CD4-positive, alpha-beta T cell (primary cell): ENCODE measurements around the gene LRRK1. TPM values are rescaled to one million over a fixed set of nuclear protein-coding genes. Genes with fewer than 3 reads are reported as not detected.
A peak's percentile ranks its signal among the peaks of the same experiment; 100 is the strongest.

Experiments
- ATAC-seq: fragments of 200-7000 bp; cut with Tn5 transposase; one replicate; pipeline ENCODE4 v1.10.0; 2022; ENCODE audit warnings: mild to moderate bottlenecking; ENCODE audit not compliant: poor library complexity
- CTCF ChIA-PET: fragments of 350-600 bp; sonication (Branson Sonifier 250); formaldehyde crosslinking; loops from one replicate; lab custom pipeline; 2021; ENCODE audit warnings: antibody characterized with exemption, inconsistent platforms; lab: Charles Lee
- POLR2A ChIA-PET: fragments of 350-600 bp; sonication (Branson Sonifier 250); formaldehyde crosslinking; loops from one replicate; lab custom pipeline; 2021; ENCODE audit warnings: antibody characterized with exemption, inconsistent platforms; lab: Charles Lee
- DNase-seq, 14 experiments: peaks; one replicate each; pipeline ENCODE4 v3.0.0-alpha.2; 2013 to 2020; ENCODE audit warnings: mixed read lengths in 2 of 14
- H3K27ac ChIP-seq, 2 donors: one replicate each; pipeline versions ENCODE4 v1.5.1 to v1.7.0; 2013; ENCODE audit warnings: low read length in 2 of 2, low read depth in 1 of 2, mild to moderate bottlenecking in 1 of 2
- H3K27me3 ChIP-seq, 2 experiments: 1 replicate in 1 of 2; 2 replicates in 1 of 2; pipeline versions ENCODE4 v1.6.1 to v1.7.0; 2013; ENCODE audit warnings: low read length in 2 of 2, control low read depth in 1 of 2, mild to moderate bottlenecking in 1 of 2, moderate library complexity in 1 of 2; ENCODE audit not compliant: insufficient read depth in 2 of 2, control insufficient read depth in 1 of 2
- H3K36me3 ChIP-seq: one replicate; pipeline ENCODE4 v1.6.1; 2013; ENCODE audit warnings: low read length, control low read depth; ENCODE audit not compliant: insufficient read depth
- H3K4me1 ChIP-seq: one replicate; pipeline ENCODE4 v1.6.1; 2013; ENCODE audit warnings: low read length, control low read depth; ENCODE audit not compliant: insufficient read depth
- H3K4me3 ChIP-seq: one replicate; pipeline ENCODE4 v1.5.1; 2013; ENCODE audit warnings: mild to moderate bottlenecking, low read length, moderate library complexity
- H3K9me3 ChIP-seq, 2 experiments: 1 replicate in 1 of 2; 2 replicates in 1 of 2; pipeline versions ENCODE4 v1.6.1 to v1.7.0; 2013; ENCODE audit warnings: low read length in 2 of 2, mild to moderate bottlenecking in 2 of 2, control low read depth in 1 of 2, moderate library complexity in 1 of 2; ENCODE audit not compliant: control insufficient read depth in 1 of 2, insufficient read depth in 1 of 2
- H3K27ac Mint-ChIP-seq: one replicate; pipeline ENCODE4 v1.8.0; 2020; ENCODE audit warnings: mixed read lengths
- H3K27me3 Mint-ChIP-seq: one replicate; pipeline ENCODE4 v1.8.0; 2021; ENCODE audit warnings: mixed read lengths
- H3K36me3 Mint-ChIP-seq: one replicate; pipeline ENCODE4 v1.8.0; 2021; ENCODE audit warnings: low read depth, mixed read lengths
- H3K4me1 Mint-ChIP-seq: one replicate; pipeline ENCODE4 v1.8.0; 2021; ENCODE audit warnings: low read depth, mixed read lengths
- H3K4me3 Mint-ChIP-seq: one replicate; pipeline ENCODE4 v1.8.0; 2020; ENCODE audit warnings: mild to moderate bottlenecking, mixed read lengths
- H3K9me3 Mint-ChIP-seq: one replicate; pipeline ENCODE4 v1.8.0; 2020; ENCODE audit warnings: mixed read lengths
- CTCF ChIP-seq: fragments of 200-600 bp; IDR thresholded peaks from one replicate; pipeline ENCODE4 v1.8.0; 2022; ENCODE audit warnings: antibody characterized with exemption, mild to moderate bottlenecking
- intact Hi-C, 2 experiments: fragments of 100-400 bp; cut with DNase I in 1 of 2; cut with micrococcal nuclease in 1 of 2; formaldehyde crosslinking; loops; one replicate each; pipeline versions ENCODE4 v1.15.1 to v1.9.0; 2023 to 2025; cut with DNase I, micrococcal nuclease
- total RNA-seq, 174 experiments: library from RNA in 2 of 174; stranded (reverse) in 2 of 174; gene quantifications; one replicate each; pipeline ENCODE4 v1.2.3 and lab custom pipeline; 2021 to 2026

Gene LRRK1
- total RNA-seq, 2 experiments from 2014 or later = 0.60 to 0.73 TPM

GRCh38 chr15:101056366-101057334 is 137.5 kb downstream of the LRRK1 start:
- Mint-ChIP-seq H3K4me1 (no peaks in the 10 kb centered on the region), H3K27ac (no peak overlapping the region), H3K36me3 (no peaks in the 10 kb centered on the region), H3K4me3 (no peak overlapping the region), H3K9me3 (no peaks in the 10 kb centered on the region), H3K27me3 (no peaks in the 10 kb centered on the region)
- POLR2A ChIA-PET = no interaction called here
- Histone ChIP-seq H3K9me3 (no peaks in the 10 kb centered on the region), H3K4me1 (no peaks in the 10 kb centered on the region), H3K27me3 (no peaks in the 10 kb centered on the region), H3K36me3 (no peaks in the 10 kb centered on the region), H3K4me3 (no peak overlapping the region), H3K27ac (no peak overlapping the region)
- intact Hi-C loops = no loop called here
- no peak for TF ChIP-seq CTCF
- no peak for ATAC-seq
- CTCF ChIA-PET = no interaction called here
- peak in 1 of 14 experiments; percentile 2 for DNase-seq

GRCh38 chr15:101057841-101058407 is 138.8 kb downstream of the LRRK1 start:
- POLR2A ChIA-PET = no interaction called here
- no peaks in the 10 kb centered on the region for H3K4me1 ChIP-seq
- ATAC-seq (no peak), DNase-seq (peak in 1 of 14 experiments; percentile 1)
- no peaks in the 10 kb centered on the region for H3K27me3 Mint-ChIP-seq
- H3K36me3 Mint-ChIP-seq = no peaks in the 10 kb centered on the region
- H3K27ac ChIP-seq = no peak overlapping the region
- H3K9me3 Mint-ChIP-seq = no peaks in the 10 kb centered on the region
- no peak overlapping the region for H3K4me3 ChIP-seq
- no peak overlapping the region for H3K27ac Mint-ChIP-seq
- H3K36me3 ChIP-seq = no peaks in the 10 kb centered on the region
- no peaks in the 10 kb centered on the region for H3K9me3 ChIP-seq
- intact Hi-C loops = no loop called here
- H3K4me1 Mint-ChIP-seq = no peaks in the 10 kb centered on the region
- no peak for TF ChIP-seq CTCF
- CTCF ChIA-PET = no interaction called here
- H3K27me3 ChIP-seq = no peaks in the 10 kb centered on the region
- no peak overlapping the region for H3K4me3 Mint-ChIP-seq

GRCh38 chr15:101058735-101059134 is 139.6 kb downstream of the LRRK1 start:
- H3K36me3 Mint-ChIP-seq = no peaks in the 10 kb centered on the region
- H3K4me1 Mint-ChIP-seq = no peaks in the 10 kb centered on the region
- no peak for TF ChIP-seq CTCF
- Histone ChIP-seq H3K27ac (no peak overlapping the region), H3K36me3 (no peaks in the 10 kb centered on the region), H3K4me1 (no peaks in the 10 kb centered on the region), H3K9me3 (no peaks in the 10 kb centered on the region), H3K27me3 (no peaks in the 10 kb centered on the region), H3K4me3 (no peak overlapping the region)
- POLR2A ChIA-PET = no interaction called here
- H3K9me3 Mint-ChIP-seq = no peaks in the 10 kb centered on the region
- no peaks in the 10 kb centered on the region for H3K27me3 Mint-ChIP-seq
- CTCF ChIA-PET = no interaction called here
- H3K27ac Mint-ChIP-seq = no peak overlapping the region
- no peak for DNase-seq
- intact Hi-C loops = no loop called here
- H3K4me3 Mint-ChIP-seq = no peak overlapping the region
- no peak for ATAC-seq
